HepG2 (cell line): ENCODE data around the gene CD109. TPM values are rescaled to one million over a fixed set of nuclear protein-coding genes. Genes with fewer than 3 reads are reported as not detected.

ENCODE experiments used
- ATF5 ChIP-seq: sonication (generic); formaldehyde crosslinking; IDR thresholded peaks from 2 replicates; pipeline ENCODE4 v1.4.0; 2020; ENCODE audit warnings: mild to moderate bottlenecking, low read depth, missing genetic modification reagents
- CHCHD3 ChIP-seq: sonication (generic); formaldehyde crosslinking; IDR thresholded peaks from 2 replicates; pipeline ENCODE4 v1.8.0; 2022; ENCODE audit warnings: mild to moderate bottlenecking, missing genetic modification reagents, moderate library complexity
- ETV5 ChIP-seq: IDR thresholded peaks from 2 replicates; pipeline ENCODE4 v1.6.1; 2018; ENCODE audit warnings: missing biosample characterization, missing genetic modification reagents, inconsistent platforms, borderline replicate concordance
- FOXC1 ChIP-seq: sonication (generic); formaldehyde crosslinking; IDR thresholded peaks from 2 replicates; pipeline ENCODE4 v1.8.0; 2022; ENCODE audit warnings: mild to moderate bottlenecking, missing genetic modification reagents, borderline replicate concordance
- IRF2 ChIP-seq: IDR thresholded peaks from 2 replicates; pipeline ENCODE4 v1.6.1; 2018; ENCODE audit warnings: missing genetic modification reagents, missing compliant biosample characterization
- KLF13 ChIP-seq: sonication (generic); formaldehyde crosslinking; IDR thresholded peaks from 2 replicates; pipeline ENCODE4 v1.4.0; 2020; ENCODE audit warnings: mild to moderate bottlenecking, missing genetic modification reagents
- KMT2A ChIP-seq: sonication (generic); formaldehyde crosslinking; IDR thresholded peaks from 2 replicates; pipeline ENCODE4 v1.4.0; 2020; ENCODE audit warnings: missing genetic modification reagents
- MLLT10 ChIP-seq: sonication (generic); formaldehyde crosslinking; IDR thresholded peaks from 2 replicates; pipeline ENCODE4 v1.4.0; 2020; ENCODE audit warnings: missing genetic modification reagents
- MXD4 ChIP-seq: IDR thresholded peaks from 2 replicates; pipeline ENCODE4 v1.6.1; 2016; ENCODE audit warnings: mild to moderate bottlenecking, missing biosample characterization, missing genetic modification reagents
- NCOR1 ChIP-seq: fragments of 200-600 bp; sonication (generic); IDR thresholded peaks from 2 replicates; pipeline ENCODE4 v1.7.0; 2017; ENCODE audit warnings: antibody characterized with exemption, low read length, borderline replicate concordance
- NFATC3 ChIP-seq: sonication (generic); formaldehyde crosslinking; IDR thresholded peaks from 2 replicates; pipeline ENCODE4 v1.5.1; 2020; ENCODE audit warnings: mild to moderate bottlenecking, missing genetic modification reagents
- REPIN1 ChIP-seq: sonication (generic); formaldehyde crosslinking; IDR thresholded peaks from 2 replicates; pipeline ENCODE4 v1.8.0; 2022; ENCODE audit warnings: missing genetic modification reagents, low read depth, mild to moderate bottlenecking, borderline replicate concordance
- SRSF1 ChIP-seq: fragments of 200-400 bp; formaldehyde crosslinking; optimal IDR thresholded peaks from 2 replicates; pipeline ENCODE3; 2017; ENCODE audit warnings: mild to moderate bottlenecking, low read depth, low read length, moderate library complexity
- USF2 ChIP-seq, 2 experiments: sonication (generic) in 1 of 2; formaldehyde crosslinking in 1 of 2; IDR thresholded peaks; 2 replicates each; pipeline versions ENCODE4 v1.5.1 to v1.6.1; 2011 to 2020; ENCODE audit warnings: borderline replicate concordance in 1 of 2, low read depth in 1 of 2, low read length in 1 of 2, mild to moderate bottlenecking in 1 of 2, missing genetic modification reagents in 1 of 2, moderate library complexity in 1 of 2
- ZBTB37 ChIP-seq: sonication (generic); formaldehyde crosslinking; IDR thresholded peaks from 2 replicates; pipeline ENCODE4 v1.4.0; 2020; ENCODE audit warnings: mild to moderate bottlenecking, missing genetic modification reagents
- ZNF225 ChIP-seq: sonication (generic); formaldehyde crosslinking; IDR thresholded peaks from 2 replicates; pipeline ENCODE4 v1.4.0; 2020; ENCODE audit warnings: mild to moderate bottlenecking, missing genetic modification reagents
- ZNF232 ChIP-seq: sonication (generic); formaldehyde crosslinking; IDR thresholded peaks from 2 replicates; pipeline ENCODE4 v1.4.0; 2020; ENCODE audit warnings: missing genetic modification reagents, borderline replicate concordance
- ZNF597 ChIP-seq: sonication (generic); formaldehyde crosslinking; IDR thresholded peaks from 2 replicates; pipeline ENCODE4 v1.5.0; 2020; ENCODE audit warnings: missing genetic modification reagents
- ZNF780A ChIP-seq: sonication (generic); formaldehyde crosslinking; IDR thresholded peaks from 2 replicates; pipeline ENCODE4 v1.8.0; 2022; ENCODE audit warnings: mild to moderate bottlenecking, missing genetic modification reagents, moderate library complexity
- polyA plus RNA-seq, 8 experiments: library from polyadenylated mRNA; depleted of rRNA in 3 of 8; stranded (reverse) in 7 of 8; unstranded in 1 of 8; fragments of >200 nt; fragmentation: Illumina TruSeq in 4 of 8; extraction: Trizol in 4 of 8; gene quantifications; 2 replicates each; pipeline versions ENCODE4 v1.2.1 to v1.2.3, GENCODE V29; 2011 to 2016; ENCODE audit warnings: low read depth in 4 of 8, missing spikeins in 1 of 8, mixed read lengths in 1 of 8; ENCODE audit not compliant: insufficient read depth in 1 of 8
- total RNA-seq, 5 experiments: library from RNA; depleted of rRNA; stranded (reverse); fragments of >200 nt; fragmentation: Illumina TruSeq; extraction: Trizol; gene quantifications; 2 replicates each; pipeline ENCODE4 v1.2.3, GENCODE V29; 2016; ENCODE audit warnings: low read depth in 1 of 5
- TF ChIP-seq, protein P1 (sequence below): sonication (generic); formaldehyde crosslinking; IDR thresholded peaks from 2 replicates; pipeline ENCODE4 v1.8.0; 2022; ENCODE audit warnings: missing genetic modification reagents, mild to moderate bottlenecking, inconsistent platforms, borderline replicate concordance
- TF ChIP-seq, protein P2 (sequence below): IDR thresholded peaks from 2 replicates; pipeline ENCODE4 v1.6.1; 2016; ENCODE audit warnings: missing genetic modification reagents, missing compliant biosample characterization

CD109 gene
- total and polyA plus RNA-seq, 2 of the 13 experiments (the other 11 are each of a cell fraction or from before 2014, with no cell fraction given), result 0.93 to 2.1 TPM

- no peak for TF ChIP-seq MLLT10 (CRISPR knock-in tag)
- TF ChIP-seq USF2 (IDR thresholded peaks at IDR 0.05; ENCODE audit: low read depth, low read length), result no peak
- TF ChIP-seq USF2 (CRISPR knock-in tag; IDR thresholded peaks at IDR 0.05; ENCODE audit: borderline replicate concordance), result no peak
- no peak for TF ChIP-seq KLF13
- peak; percentile 51; the same call in 1 of the 2 replicates for TF ChIP-seq ATF5
- TF ChIP-seq ZBTB37 (CRISPR knock-in tag), result no peak
- TF ChIP-seq ETV5 (CRISPR knock-in tag), result no peak
- peak; percentile 56; the same call in 1 of the 2 replicates for TF ChIP-seq ZNF225 (CRISPR knock-in tag)
- TF ChIP-seq IRF2, result peak; percentile 61; the same call in 1 of the 2 replicates
- TF ChIP-seq MXD4, result peak; percentile 72; the same call in 1 of the 2 replicates
- TF ChIP-seq REPIN1 (CRISPR knock-in tag), result no peak; the same call in 1 of the 2 replicates
- peak; percentile 51; the same call in 1 of the 2 replicates for TF ChIP-seq NCOR1
- no peak for TF ChIP-seq NFATC3 (CRISPR knock-in tag)
- TF ChIP-seq KMT2A, result peak; percentile 26; the same call in 1 of the 2 replicates
- TF ChIP-seq CHCHD3 (CRISPR knock-in tag), result no peak
- 0 out of 2 replicates have a peak, but pooled peaks have one; percentile 55 for TF ChIP-seq FOXC1 (CRISPR knock-in tag)
- TF ChIP-seq, protein P1, sequence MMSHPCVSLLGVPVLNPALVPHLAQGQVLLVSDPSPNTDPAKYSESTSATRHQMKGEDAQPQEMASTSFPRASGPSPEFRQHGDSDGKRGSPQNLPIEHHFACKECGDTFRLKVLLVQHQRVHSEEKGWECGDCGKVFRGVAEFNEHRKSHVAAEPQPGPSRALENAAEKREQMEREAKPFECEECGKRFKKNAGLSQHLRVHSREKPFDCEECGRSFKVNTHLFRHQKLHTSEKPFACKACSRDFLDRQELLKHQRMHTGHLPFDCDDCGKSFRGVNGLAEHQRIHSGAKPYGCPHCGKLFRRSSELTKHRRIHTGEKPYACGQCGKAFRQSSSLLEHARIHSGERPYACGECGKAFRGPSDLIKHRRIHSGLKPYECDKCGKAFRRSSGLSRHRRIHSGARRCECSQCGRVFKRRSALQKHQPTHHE, result no peak
- TF ChIP-seq SRSF1, result no peak
- TF ChIP-seq ZNF232 (CRISPR knock-in tag), result 0 out of 2 replicates have a peak, but pooled peaks have one; percentile 32
- TF ChIP-seq ZNF780A (CRISPR knock-in tag), result no peak
- TF ChIP-seq, protein P2, sequence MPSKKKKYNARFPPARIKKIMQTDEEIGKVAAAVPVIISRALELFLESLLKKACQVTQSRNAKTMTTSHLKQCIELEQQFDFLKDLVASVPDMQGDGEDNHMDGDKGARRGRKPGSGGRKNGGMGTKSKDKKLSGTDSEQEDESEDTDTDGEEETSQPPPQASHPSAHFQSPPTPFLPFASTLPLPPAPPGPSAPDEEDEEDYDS (CRISPR knock-in tag), result peak; percentile 54
- TF ChIP-seq ZNF597 (CRISPR knock-in tag), result no peak
Measured at GRCh38 chr6:73653571-73654424, 42.2 kb upstream of the CD109 start, which contains the start of gene SLC17A5 (continued).
